Measurements from ENCODE around the gene PRDM16.
"Not testable (repeated sequence)": the region's sequence is repeated elsewhere in the genome, so short reads cannot be mapped to it uniquely, and the experiment has no call there.

PRDM16 gene

DNA sequence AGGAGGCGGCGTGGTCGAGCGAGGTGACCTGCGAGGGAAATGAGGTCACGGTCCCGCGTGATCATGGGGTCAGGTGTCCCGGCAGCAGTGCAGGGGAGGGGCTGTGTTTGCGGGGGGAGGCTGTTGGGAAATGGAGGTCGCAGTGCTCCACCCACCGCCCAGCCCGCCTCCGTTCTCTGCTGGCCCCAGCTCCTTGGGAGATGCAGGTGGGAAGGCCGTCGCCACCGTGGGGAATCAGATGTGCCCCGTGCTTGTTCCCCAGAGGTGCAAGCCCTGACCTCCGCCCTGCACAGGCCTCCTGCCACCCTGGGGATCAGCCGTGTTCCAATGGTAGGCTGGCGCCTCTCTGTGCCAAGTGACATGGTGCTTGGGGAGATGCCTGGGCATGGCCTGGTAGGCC is 95.7 kb downstream of the PRDM16 start:
- no peaks in the 10 kb centered on the region for H3K27me3 ChIP-seq (ENCODE audit: control insufficient read depth, insufficient read depth, low read length)
- no peaks in the 10 kb centered on the region for H3K36me3 ChIP-seq (ENCODE audit: control insufficient read depth, insufficient read depth, low read length)
- no peaks in the 10 kb centered on the region for H3K9me3 ChIP-seq (ENCODE audit: control insufficient read depth, low read length)
- peaks cover 43% of the 10 kb centered on the region for H3K4me1 ChIP-seq (ENCODE audit: control insufficient read depth, insufficient read depth, low read length)
- no peak overlapping the region for H3K9ac ChIP-seq (ENCODE audit: low read length)
- no peak overlapping the region for H3K4me3 ChIP-seq (ENCODE audit: low read length)

DNA sequence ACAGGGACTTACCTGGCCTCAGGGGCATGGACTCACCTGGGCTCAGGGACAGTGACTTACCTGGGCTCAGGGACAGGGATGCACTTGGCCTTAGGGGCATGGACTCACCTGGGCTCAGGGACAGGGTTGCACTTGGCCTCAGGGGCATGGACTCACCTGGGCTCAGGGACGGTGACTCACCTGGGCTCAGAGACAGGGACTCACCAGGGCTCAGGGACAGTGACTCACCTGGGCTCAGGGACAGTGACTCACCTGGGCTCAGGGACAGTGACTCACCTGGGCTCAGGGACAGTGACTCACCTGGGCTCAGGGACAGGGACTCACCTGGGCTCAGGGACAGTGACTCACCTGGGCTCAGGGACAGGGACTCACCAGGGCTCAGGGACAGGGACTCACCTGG is 96.2 kb downstream of the PRDM16 start:
- not testable (repeated sequence) for H3K9me3 ChIP-seq (ENCODE audit: control insufficient read depth, low read length); H3K9ac ChIP-seq (ENCODE audit: low read length); H3K27me3 ChIP-seq (ENCODE audit: control insufficient read depth, insufficient read depth, low read length); H3K36me3 ChIP-seq (ENCODE audit: control insufficient read depth, insufficient read depth, low read length); H3K4me3 ChIP-seq (ENCODE audit: low read length)
- peaks cover 46% of the 10 kb centered on the region for H3K4me1 ChIP-seq (ENCODE audit: control insufficient read depth, insufficient read depth, low read length)

DNA sequence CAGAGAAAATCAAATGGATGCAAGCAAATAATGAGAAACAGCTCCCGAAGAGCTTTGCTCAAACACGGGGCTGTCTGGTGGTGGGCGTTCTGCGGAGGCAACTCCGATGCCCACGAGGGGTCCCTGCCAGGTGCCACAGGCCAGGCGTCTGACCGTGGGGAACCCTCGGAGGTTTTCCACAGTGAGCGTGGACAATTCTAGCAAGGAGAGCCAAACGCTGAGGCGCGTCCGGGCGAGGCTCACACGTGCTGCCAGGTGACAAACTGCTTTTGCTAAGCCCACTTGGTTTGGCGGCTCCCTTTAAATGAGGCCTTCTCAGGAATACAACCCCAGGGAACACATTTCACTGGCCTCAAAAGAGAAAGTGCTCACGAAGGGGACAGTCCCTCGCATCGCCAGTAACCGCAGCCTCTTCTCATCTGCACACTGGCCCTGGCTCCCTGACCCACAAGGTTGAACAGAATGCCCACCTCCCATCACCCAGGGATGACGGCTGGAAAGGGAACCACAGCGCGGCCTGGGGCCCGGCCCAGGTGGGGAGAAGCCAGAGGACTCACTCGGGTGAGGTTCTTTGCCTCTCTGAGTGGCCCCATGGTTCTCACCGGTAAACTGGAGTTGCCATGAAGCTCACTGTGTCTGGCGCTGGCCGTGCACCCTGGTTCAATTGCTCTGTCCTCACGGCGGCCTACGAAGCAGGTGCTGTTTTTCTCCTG is 97.4 kb downstream of the PRDM16 start:
- Histone ChIP-seq H3K36me3 (ENCODE audit: control insufficient read depth, insufficient read depth, low read length) (no peaks in the 10 kb centered on the region), H3K9ac (ENCODE audit: low read length) (no peak overlapping the region), H3K4me3 (ENCODE audit: low read length) (no peak overlapping the region), H3K27me3 (ENCODE audit: control insufficient read depth, insufficient read depth, low read length) (no peaks in the 10 kb centered on the region), H3K9me3 (ENCODE audit: control insufficient read depth, low read length) (no peaks in the 10 kb centered on the region), H3K4me1 (ENCODE audit: control insufficient read depth, insufficient read depth, low read length) (peaks cover 46% of the 10 kb centered on the region)

DNA sequence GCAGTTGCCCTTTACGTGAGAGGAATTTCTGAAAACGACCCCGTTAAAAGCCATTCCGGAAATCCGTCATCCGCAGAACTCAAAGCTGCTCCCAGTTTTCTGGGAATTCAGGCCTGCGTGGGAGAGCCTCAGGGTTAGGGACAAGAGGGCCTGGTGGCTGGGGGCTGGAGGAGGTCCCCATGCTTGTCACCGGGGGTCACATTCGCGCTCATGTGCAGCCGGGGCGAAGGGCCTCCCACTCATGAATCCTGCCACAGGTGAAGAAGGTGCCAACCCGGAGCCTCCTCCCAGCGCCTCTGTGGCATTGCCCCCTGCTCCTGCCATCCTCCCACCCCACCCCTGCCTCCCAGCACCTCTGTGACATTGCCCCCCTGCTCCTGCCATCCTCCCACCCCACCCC is 98.3 kb downstream of the PRDM16 start:
- Histone ChIP-seq H3K4me3 (ENCODE audit: low read length) (no peak overlapping the region), H3K27me3 (ENCODE audit: control insufficient read depth, insufficient read depth, low read length) (no peaks in the 10 kb centered on the region), H3K4me1 (ENCODE audit: control insufficient read depth, insufficient read depth, low read length) (peaks cover 45% of the 10 kb centered on the region), H3K9me3 (ENCODE audit: control insufficient read depth, low read length) (no peaks in the 10 kb centered on the region), H3K36me3 (ENCODE audit: control insufficient read depth, insufficient read depth, low read length) (no peaks in the 10 kb centered on the region), H3K9ac (ENCODE audit: low read length) (no peak overlapping the region)

DNA sequence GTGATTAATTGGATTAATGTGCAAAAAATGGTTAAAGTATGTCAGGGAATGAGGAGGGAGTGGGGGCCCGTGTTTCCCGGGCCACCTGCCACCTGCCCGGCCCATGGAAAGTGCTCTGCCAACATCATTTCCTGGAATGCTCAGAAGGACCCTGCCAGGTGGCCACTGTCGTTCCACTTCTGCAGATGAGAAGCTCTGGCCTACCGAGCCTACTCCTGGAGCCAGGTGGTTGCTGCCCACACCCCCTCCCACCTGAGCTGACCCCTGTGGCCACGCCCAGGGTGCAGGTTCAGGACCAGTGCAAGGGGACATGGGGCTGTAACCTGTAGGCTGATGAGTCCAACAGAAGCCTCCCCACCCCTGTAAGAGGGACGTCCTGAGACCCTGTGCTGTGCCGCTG is 99.7 kb downstream of the PRDM16 start:
- Histone ChIP-seq H3K4me1 (ENCODE audit: control insufficient read depth, insufficient read depth, low read length) (peaks cover 53% of the 10 kb centered on the region), H3K4me3 (ENCODE audit: low read length) (no peak overlapping the region)

DNA sequence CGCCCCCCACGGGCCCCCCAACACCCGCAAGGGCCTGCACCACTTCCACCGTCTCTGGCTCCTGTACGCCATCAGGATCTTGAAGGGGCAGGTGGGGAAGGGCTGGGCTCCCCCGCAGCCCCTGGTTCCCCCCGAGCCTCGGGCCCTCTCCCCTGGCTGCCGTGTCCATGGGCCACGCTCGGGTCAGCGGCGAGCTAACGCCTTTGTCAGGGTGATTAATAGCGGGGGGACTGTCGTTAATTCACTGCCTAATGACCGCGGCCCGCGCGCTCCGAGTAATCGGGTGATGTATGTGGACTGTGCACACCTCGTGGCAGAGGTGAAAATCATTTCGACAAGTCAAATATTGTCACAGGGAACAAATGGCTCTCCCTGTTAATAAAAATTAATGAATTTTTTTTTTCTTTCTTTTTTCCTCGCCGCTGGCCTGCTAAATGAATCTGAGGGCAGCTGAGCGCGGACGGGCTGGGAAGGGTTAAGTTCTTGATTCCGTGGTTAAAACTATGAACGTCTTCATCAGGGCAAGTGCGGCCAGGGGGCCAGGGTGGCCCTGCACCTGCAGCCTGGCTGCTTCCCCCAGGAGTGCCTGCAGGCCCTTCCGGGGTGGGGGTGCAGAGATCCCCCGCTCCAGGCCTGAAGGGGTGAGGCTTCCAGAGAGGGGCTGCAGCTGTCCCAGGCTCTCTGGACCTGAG is 100.8 kb downstream of the PRDM16 start:
- Histone ChIP-seq H3K36me3 (ENCODE audit: control insufficient read depth, insufficient read depth, low read length) (no peaks in the 10 kb centered on the region), H3K27me3 (ENCODE audit: control insufficient read depth, insufficient read depth, low read length) (no peaks in the 10 kb centered on the region), H3K4me1 (ENCODE audit: control insufficient read depth, insufficient read depth, low read length) (peaks cover 64% of the 10 kb centered on the region), H3K4me3 (ENCODE audit: low read length) (no peak overlapping the region), H3K9ac (ENCODE audit: low read length) (peak overlapping the region; percentile 54), H3K9me3 (ENCODE audit: control insufficient read depth, low read length) (no peaks in the 10 kb centered on the region)

More for the DNA sequence above, 99.7 kb downstream of the PRDM16 start:
- Histone ChIP-seq H3K9me3 (ENCODE audit: control insufficient read depth, low read length) (no peaks in the 10 kb centered on the region), H3K36me3 (ENCODE audit: control insufficient read depth, insufficient read depth, low read length) (no peaks in the 10 kb centered on the region), H3K9ac (ENCODE audit: low read length) (no peak overlapping the region), H3K27me3 (ENCODE audit: control insufficient read depth, insufficient read depth, low read length) (no peaks in the 10 kb centered on the region)

DNA sequence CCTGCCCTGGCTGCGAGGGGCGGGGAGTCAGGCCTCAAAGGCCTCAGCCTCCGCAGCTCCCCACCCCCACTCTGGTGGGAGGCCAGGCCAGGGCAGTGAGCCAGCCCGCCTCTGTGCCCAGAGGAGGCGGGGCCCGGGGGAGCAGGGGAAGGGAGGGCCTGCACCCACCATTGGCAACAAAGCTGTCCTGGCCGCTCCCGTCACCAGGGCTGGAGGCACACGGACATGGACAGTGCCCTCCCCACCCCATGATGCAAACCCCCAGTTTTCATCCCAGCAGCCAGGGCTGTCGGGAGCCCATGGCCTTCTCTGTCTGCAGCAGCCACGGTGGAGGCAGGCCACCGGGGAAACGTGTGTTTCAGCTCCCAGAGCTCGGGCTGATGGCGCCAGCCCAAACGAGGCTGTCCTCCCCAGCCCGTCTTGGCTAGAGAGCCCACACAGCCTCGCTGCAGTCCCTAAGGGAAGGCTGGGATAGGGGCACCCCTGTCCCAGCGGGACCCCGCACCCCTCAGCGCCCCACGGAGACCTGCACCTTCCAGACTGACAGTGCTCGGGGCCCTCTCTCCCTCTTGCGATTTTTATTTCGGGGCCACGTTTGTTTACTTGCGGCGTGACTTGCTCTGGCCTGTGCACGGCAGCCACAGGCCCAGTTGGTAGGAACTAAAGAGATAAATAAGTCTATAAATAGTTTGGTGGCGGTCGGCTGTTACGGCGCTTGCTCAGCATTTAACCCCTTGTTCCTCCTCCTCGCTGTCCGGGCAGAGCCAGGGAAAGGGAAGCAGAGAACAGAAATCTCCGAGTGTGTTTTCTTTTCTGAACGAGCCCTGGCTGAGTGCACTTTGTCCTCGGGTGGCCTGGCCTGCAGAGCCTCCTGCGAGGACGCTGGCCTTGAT is 101.8 kb downstream of the PRDM16 start:
- Histone ChIP-seq H3K9me3 (ENCODE audit: control insufficient read depth, low read length) (no peaks in the 10 kb centered on the region), H3K27me3 (ENCODE audit: control insufficient read depth, insufficient read depth, low read length) (no peaks in the 10 kb centered on the region), H3K4me3 (ENCODE audit: low read length) (no peak overlapping the region), H3K9ac (ENCODE audit: low read length) (peak overlapping the region; percentile 54), H3K4me1 (ENCODE audit: control insufficient read depth, insufficient read depth, low read length) (peaks cover 70% of the 10 kb centered on the region), H3K36me3 (ENCODE audit: control insufficient read depth, insufficient read depth, low read length) (no peaks in the 10 kb centered on the region)

DNA sequence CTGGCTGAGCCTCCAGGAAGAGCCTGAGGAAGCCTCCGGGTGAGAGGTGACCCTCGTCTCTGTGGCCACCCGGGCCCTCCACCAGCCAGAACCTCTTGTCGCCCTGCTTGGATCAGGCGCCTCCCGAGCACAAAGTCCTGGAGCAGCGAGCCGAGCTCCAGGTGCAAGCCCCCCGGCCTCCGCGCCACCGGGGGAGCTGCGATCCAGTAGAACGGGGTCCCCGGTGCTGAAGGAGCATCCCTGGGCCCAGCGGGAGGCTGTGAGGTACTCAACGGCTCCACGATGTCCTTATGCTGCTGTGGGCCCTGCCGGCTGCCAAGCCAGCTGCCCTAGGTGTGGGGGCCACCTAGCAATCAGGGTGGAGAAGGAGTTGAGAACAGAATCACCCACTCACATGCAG is 102.8 kb downstream of the PRDM16 start:
- Histone ChIP-seq H3K4me1 (ENCODE audit: control insufficient read depth, insufficient read depth, low read length) (peaks cover 64% of the 10 kb centered on the region), H3K9me3 (ENCODE audit: control insufficient read depth, low read length) (no peaks in the 10 kb centered on the region), H3K9ac (ENCODE audit: low read length) (peak overlapping the region; percentile 54), H3K27me3 (ENCODE audit: control insufficient read depth, insufficient read depth, low read length) (no peaks in the 10 kb centered on the region), H3K36me3 (ENCODE audit: control insufficient read depth, insufficient read depth, low read length) (no peaks in the 10 kb centered on the region), H3K4me3 (ENCODE audit: low read length) (no peak overlapping the region)

DNA sequence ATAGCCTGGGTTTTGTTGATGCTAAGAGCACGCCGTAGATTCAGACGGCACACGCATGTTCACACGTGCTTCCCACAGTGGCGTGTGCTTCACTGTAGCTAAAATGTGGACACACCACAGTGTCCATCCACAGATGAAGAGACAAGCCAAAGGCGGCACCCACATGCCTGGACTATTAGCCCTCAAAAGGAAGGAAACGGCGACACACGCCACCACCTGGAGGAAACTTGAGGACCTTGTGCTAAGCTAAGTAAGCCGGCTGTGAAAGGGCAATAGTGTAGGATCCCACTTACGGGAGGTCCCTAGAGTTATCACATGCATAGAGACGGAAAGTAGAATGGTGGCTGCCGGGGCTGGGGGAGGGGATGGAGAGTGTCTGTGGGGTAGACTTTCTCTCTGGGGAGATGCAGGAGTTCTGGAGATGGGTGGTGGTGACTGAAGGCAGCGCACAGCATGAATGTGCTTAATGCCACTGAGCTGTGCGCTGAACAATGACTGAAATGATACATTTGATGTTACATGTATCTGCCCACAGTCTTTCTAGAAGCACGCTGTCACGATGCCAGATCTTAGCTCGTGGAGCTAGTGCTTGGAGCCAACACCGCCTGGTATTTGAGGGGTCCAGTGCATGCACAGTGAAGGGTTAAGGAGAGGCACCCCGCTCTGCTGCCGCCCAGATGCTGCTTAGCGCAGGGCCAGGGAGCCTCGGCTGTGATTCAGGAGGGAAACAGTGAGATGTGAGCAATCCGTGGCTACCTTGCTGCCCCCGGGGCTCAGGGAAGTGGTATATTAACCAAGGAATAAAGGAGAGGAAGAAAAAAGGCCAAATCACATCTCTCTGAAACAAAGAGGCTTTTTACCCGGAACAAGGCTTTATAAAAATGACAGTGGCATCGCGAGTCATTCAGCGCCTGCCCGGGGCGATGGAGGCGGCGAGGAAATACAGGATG is 103.7 kb downstream of the PRDM16 start:
- Histone ChIP-seq H3K36me3 (ENCODE audit: control insufficient read depth, insufficient read depth, low read length) (no peaks in the 10 kb centered on the region), H3K27me3 (ENCODE audit: control insufficient read depth, insufficient read depth, low read length) (no peaks in the 10 kb centered on the region), H3K4me3 (ENCODE audit: low read length) (no peak overlapping the region), H3K9me3 (ENCODE audit: control insufficient read depth, low read length) (no peaks in the 10 kb centered on the region), H3K4me1 (ENCODE audit: control insufficient read depth, insufficient read depth, low read length) (peaks cover 64% of the 10 kb centered on the region), H3K9ac (ENCODE audit: low read length) (no peak overlapping the region)

DNA sequence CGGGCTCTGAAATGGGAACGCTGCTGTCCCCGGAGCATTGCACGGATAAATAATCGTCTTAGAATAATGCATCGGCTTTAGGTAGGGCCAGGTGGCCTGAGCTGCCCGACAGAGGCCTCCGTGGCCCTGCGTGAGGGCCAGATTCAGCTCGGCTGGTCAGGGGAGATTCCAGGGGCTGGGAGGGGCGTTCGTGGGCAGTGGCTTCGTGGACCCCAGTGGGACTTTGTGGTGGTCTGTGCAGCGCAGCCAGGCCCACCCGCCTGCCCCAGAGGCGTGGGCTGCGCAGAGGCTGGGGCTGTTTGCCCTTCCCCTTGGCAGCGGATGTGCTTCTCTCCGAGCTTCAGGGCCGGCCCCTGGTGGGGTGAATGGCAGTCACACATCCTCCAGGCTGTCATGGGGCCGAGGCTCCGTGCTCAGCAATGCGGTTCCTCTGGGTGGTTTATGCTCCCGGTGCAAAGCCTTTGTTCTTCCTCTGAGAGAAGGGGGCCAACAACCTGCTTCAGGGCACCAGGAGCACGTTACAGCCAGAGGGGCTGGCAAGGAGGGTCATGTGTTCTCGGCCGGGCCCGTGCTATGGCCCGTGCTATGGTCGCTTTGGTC is 104.5 kb downstream of the PRDM16 start:
- H3K27me3 ChIP-seq (ENCODE audit: control insufficient read depth, insufficient read depth, low read length): no peaks in the 10 kb centered on the region
- H3K9ac ChIP-seq (ENCODE audit: low read length): peak overlapping the region; percentile 5
- no peaks in the 10 kb centered on the region for H3K36me3 ChIP-seq (ENCODE audit: control insufficient read depth, insufficient read depth, low read length)
- H3K9me3 ChIP-seq (ENCODE audit: control insufficient read depth, low read length): no peaks in the 10 kb centered on the region
- no peak overlapping the region for H3K4me3 ChIP-seq (ENCODE audit: low read length)
- peaks cover 64% of the 10 kb centered on the region for H3K4me1 ChIP-seq (ENCODE audit: control insufficient read depth, insufficient read depth, low read length)
